H9 (cell line): ENCODE data around the gene HYDIN. TPM values are rescaled to one million over a fixed set of nuclear protein-coding genes. Genes with fewer than 3 reads are reported as not detected.
A peak's percentile ranks its signal among the peaks of the same experiment; 100 is the strongest.

ENCODE experiments used
- DNase-seq: peaks from one replicate; pipeline ENCODE4 v3.0.0-alpha.2; 2017
- H2AFZ ChIP-seq: one replicate; pipeline ENCODE4 v1.6.1; 2013; ENCODE audit warnings: mild to moderate bottlenecking, low read length, control low read depth, moderate library complexity
- H2AK5ac ChIP-seq: 2 replicates; pipeline ENCODE4 v1.6.1; 2013; ENCODE audit warnings: low read length, control low read depth, mixed read lengths; ENCODE audit not compliant: insufficient read length
- H2BK120ac ChIP-seq: one replicate; pipeline ENCODE4 v1.6.1; 2013; ENCODE audit warnings: low read depth, mild to moderate bottlenecking, low read length, control low read depth, inconsistent platforms; ENCODE audit not compliant: poor library complexity, severe bottlenecking
- H2BK12ac ChIP-seq: 2 replicates; pipeline ENCODE4 v1.6.1; 2013; ENCODE audit warnings: low read length, control low read depth, mixed read lengths, low read depth; ENCODE audit not compliant: insufficient read length
- H2BK15ac ChIP-seq: 2 replicates; pipeline ENCODE4 v1.6.1; 2013; ENCODE audit warnings: low read depth, low read length, control low read depth
- H2BK20ac ChIP-seq: one replicate; pipeline ENCODE4 v1.6.1; 2013; ENCODE audit warnings: low read depth, mild to moderate bottlenecking, low read length, control low read depth, inconsistent platforms; ENCODE audit not compliant: poor library complexity, severe bottlenecking
- H2BK5ac ChIP-seq: 2 replicates; pipeline ENCODE4 v1.6.1; 2013; ENCODE audit warnings: low read length, control low read depth, mixed read lengths; ENCODE audit not compliant: insufficient read length
- H3K14ac ChIP-seq: 2 replicates; pipeline ENCODE4 v1.6.1; 2013; ENCODE audit warnings: low read length, control low read depth; ENCODE audit not compliant: insufficient read depth
- H3K18ac ChIP-seq: 2 replicates; pipeline ENCODE4 v1.6.1; 2013; ENCODE audit warnings: low read depth, mild to moderate bottlenecking, mixed read lengths, low read length, control low read depth; ENCODE audit not compliant: insufficient read length
- H3K23ac ChIP-seq: 2 replicates; pipeline ENCODE4 v1.6.1; 2013; ENCODE audit warnings: low read length, control low read depth, mixed read lengths, low read depth; ENCODE audit not compliant: insufficient read length
- H3K23me2 ChIP-seq: 2 replicates; pipeline ENCODE4 v1.6.1; 2013; ENCODE audit warnings: low read depth, mild to moderate bottlenecking, mixed read lengths, low read length, control low read depth; ENCODE audit not compliant: insufficient read length, poor library complexity, severe bottlenecking
- H3K27ac ChIP-seq: 2 replicates; pipeline ENCODE4 v1.5.1; 2013; ENCODE audit warnings: low read length, control low read depth, mixed read lengths, low read depth; ENCODE audit not compliant: insufficient read length
- H3K27me3 ChIP-seq: 2 replicates; pipeline ENCODE4 v1.6.1; 2013; ENCODE audit warnings: low read length, control low read depth, inconsistent platforms; ENCODE audit not compliant: insufficient read depth
- H3K4ac ChIP-seq: 2 replicates; pipeline ENCODE4 v1.6.1; 2013; ENCODE audit warnings: low read depth, mild to moderate bottlenecking, control low read depth, inconsistent platforms, low read length, moderate library complexity
- H3K4me1 ChIP-seq: 2 replicates; pipeline ENCODE4 v1.6.1; 2013; ENCODE audit warnings: low read length, control low read depth, inconsistent platforms; ENCODE audit not compliant: insufficient read depth
- H3K4me2 ChIP-seq: 2 replicates; pipeline ENCODE4 v1.6.1; 2013; ENCODE audit warnings: low read length, control low read depth, mixed read lengths; ENCODE audit not compliant: insufficient read length, insufficient read depth
- H3K56ac ChIP-seq: 2 replicates; pipeline ENCODE4 v1.6.1; 2013; ENCODE audit warnings: low read depth, mild to moderate bottlenecking, mixed read lengths, low read length, control low read depth; ENCODE audit not compliant: insufficient read length
- H3K79me1 ChIP-seq: 2 replicates; pipeline ENCODE4 v1.6.1; 2013; ENCODE audit warnings: low read depth, mild to moderate bottlenecking, moderate library complexity, low read length, control low read depth, inconsistent platforms; ENCODE audit not compliant: insufficient read depth, poor library complexity, severe bottlenecking
- H3K79me2 ChIP-seq: 2 replicates; pipeline ENCODE4 v1.6.1; 2013; ENCODE audit warnings: low read length, control low read depth, inconsistent platforms; ENCODE audit not compliant: insufficient read depth
- H3K9ac ChIP-seq: 2 replicates; pipeline ENCODE4 v1.6.1; 2013; ENCODE audit warnings: low read length, control low read depth, mixed read lengths; ENCODE audit not compliant: insufficient read length; ENCODE audit errors: extremely low read depth
- H3K9me3 ChIP-seq: one replicate; pipeline ENCODE4 v1.6.1; 2013; ENCODE audit warnings: low read depth, low read length, inconsistent platforms; ENCODE audit not compliant: control insufficient read depth
- H3T11ph ChIP-seq: one replicate; pipeline ENCODE4 v1.6.1; 2013; ENCODE audit warnings: mild to moderate bottlenecking, low read length, control low read depth, inconsistent platforms
- H4K20me1 ChIP-seq: one replicate; pipeline ENCODE4 v1.6.1; 2013; ENCODE audit not compliant: control insufficient read depth, insufficient read length, insufficient read depth
- H4K5ac ChIP-seq: 2 replicates; pipeline ENCODE4 v1.6.1; 2013; ENCODE audit warnings: low read depth, mild to moderate bottlenecking, mixed read lengths, low read length, control low read depth; ENCODE audit not compliant: insufficient read length
- H4K8ac ChIP-seq: replicated peaks from 2 replicates; pipeline ENCODE4 v1.6.1; 2013; ENCODE audit warnings: low read length, control low read depth, mixed read lengths, low read depth; ENCODE audit not compliant: insufficient read length
- H4K91ac ChIP-seq: 2 replicates; pipeline ENCODE4 v1.6.1; 2013; ENCODE audit warnings: low read depth, mild to moderate bottlenecking, moderate library complexity, mixed read lengths, low read length, control low read depth; ENCODE audit not compliant: insufficient read length
- H3K27ac Mint-ChIP-seq, 3 experiments: 2 replicates in 2 of 3; 3 replicates in 1 of 3; pipeline ENCODE4 v1.8.0; 2020 to 2021; ENCODE audit warnings: mixed read lengths in 3 of 3, mild to moderate bottlenecking in 1 of 3, moderate library complexity in 1 of 3
- H3K27me3 Mint-ChIP-seq: 2 replicates; pipeline ENCODE4 v1.8.0; 2021; ENCODE audit warnings: low read depth, mild to moderate bottlenecking, moderate library complexity, mixed read lengths
- H3K36me3 Mint-ChIP-seq, 3 experiments: 2 replicates in 2 of 3; 3 replicates in 1 of 3; pipeline ENCODE4 v1.8.0; 2020 to 2021; ENCODE audit warnings: low read depth in 3 of 3, mixed read lengths in 3 of 3; ENCODE audit not compliant: insufficient read depth in 1 of 3
- H3K4me1 Mint-ChIP-seq, 2 experiments: 2 replicates each; pipeline ENCODE4 v1.8.0; 2020; ENCODE audit warnings: mixed read lengths in 2 of 2
- H3K4me3 Mint-ChIP-seq, 2 experiments: 2 replicates in 1 of 2; 3 replicates in 1 of 2; pipeline ENCODE4 v1.8.0; 2020 to 2021; ENCODE audit warnings: mild to moderate bottlenecking in 2 of 2, mixed read lengths in 2 of 2, moderate library complexity in 1 of 2
- H3K9me3 Mint-ChIP-seq, 2 experiments: 2 replicates in 1 of 2; 3 replicates in 1 of 2; pipeline ENCODE4 v1.8.0; 2020; ENCODE audit warnings: mild to moderate bottlenecking in 2 of 2, mixed read lengths in 2 of 2, moderate library complexity in 1 of 2
- CTCF ChIP-seq: fragments of 200-600 bp; sonication (generic); conservative IDR thresholded peaks from 3 replicates; pipeline ENCODE4 v1.8.0; 2021; ENCODE audit warnings: antibody characterized with exemption, mild to moderate bottlenecking
- WGBS: extraction: QIAGEN DNeasy Blood & Tissue Kit; methylation state at CpG from one replicate; pipeline ENCODE4 v1.1.7; 2013; ENCODE audit warnings: missing lambda C conversion rate, low lambda C conversion rate, mixed read lengths; ENCODE audit not compliant: insufficient read length; ENCODE audit errors: extremely low coverage; 5-methylcytosine and 5-hydroxymethylcytosine counted together
- total RNA-seq: library from RNA; stranded (reverse); gene quantifications from 2 replicates; pipeline ENCODE4 v1.2.1, GENCODE V29; 2021

HYDIN gene
- total RNA-seq, 1 experiment from 2014 or later = 1.7 TPM

GRCh38 chr16:71242036-71242435 is 11.5 kb upstream of the HYDIN start:
- no peak overlapping the region for H3K18ac ChIP-seq
- Mint-ChIP-seq H3K9me3 (peaks cover 0 to 3% of the 10 kb centered on the region in 2 experiments; a peak in 2 of 5 replicates), H3K27ac (peak overlapping the region in 1 of 3 experiments; percentile 16; a peak in 1 of 7 replicates), H3K27me3 (peaks cover 3% of the 10 kb centered on the region; the same call in 1 of the 2 replicates), H3K4me1 (0 out of 4 replicates have a peak, but pooled peaks cover 0 to 3% of the 10 kb centered on the region in 2 experiments), H3K4me3 (no peak overlapping the region), H3K36me3 (peaks cover 0 to under 1% (median 0%) of the 10 kb centered on the region in 3 experiments; a peak in 1 of 7 replicates)
- no peaks in the 10 kb centered on the region for H3K23me2 ChIP-seq
- H4K91ac ChIP-seq = no peak overlapping the region
- TF ChIP-seq CTCF = no peak
- H2BK20ac ChIP-seq = no peak overlapping the region
- H4K5ac ChIP-seq = no peak overlapping the region
- no peak overlapping the region for H2BK15ac ChIP-seq
- no peaks in the 10 kb centered on the region for H3K27me3 ChIP-seq
- H3K4ac ChIP-seq = no peak overlapping the region
- no peak overlapping the region for H3K56ac ChIP-seq
- H2BK12ac ChIP-seq = no peak overlapping the region
- H2BK5ac ChIP-seq = no peak overlapping the region
- no peak overlapping the region for H3K27ac ChIP-seq
- H3K9ac ChIP-seq = no peak overlapping the region
- WGBS = no CpG with 5 or more reads among the region's 4 CpGs
- H3K23ac ChIP-seq = no peak overlapping the region
- no peaks in the 10 kb centered on the region for H3K79me2 ChIP-seq
- H3K14ac ChIP-seq = no peak overlapping the region
- no peak overlapping the region for H4K8ac ChIP-seq
- H3T11ph ChIP-seq = no peak overlapping the region
- no peak for DNase-seq
- no peaks in the 10 kb centered on the region for H3K4me1 ChIP-seq
- H3K9me3 ChIP-seq = peaks cover 4% of the 10 kb centered on the region
- H4K20me1 ChIP-seq = no peaks in the 10 kb centered on the region
- no peak overlapping the region for H2BK120ac ChIP-seq
- no peak overlapping the region for H3K4me2 ChIP-seq
- H2AFZ ChIP-seq = no peak overlapping the region
- H3K79me1 ChIP-seq = no peaks in the 10 kb centered on the region
- H2AK5ac ChIP-seq = no peak overlapping the region
